Adipose tissue (tissue), 3 donors: ENCODE results near the gene TIGAR. TPM values are rescaled to one million over a fixed set of nuclear protein-coding genes. Genes with fewer than 3 reads are reported as not detected.

Experiments used
- H3K27ac ChIP-seq: one replicate; pipeline ENCODE4 v1.5.1; 2013; ENCODE audit warnings: low read depth, low read length
- WGBS, 3 donors: extraction: QIAGEN DNeasy Blood & Tissue Kit; methylation state at CpG; one replicate each; pipeline ENCODE4 v1.1.7; 2013; 5-methylcytosine and 5-hydroxymethylcytosine counted together
- polyA plus RNA-seq, 3 donors: library from polyadenylated mRNA; stranded (reverse); fragments of 200-250 nt; gene quantifications; one replicate each; pipeline ENCODE4 v1.2.3, GENCODE V29; 2013
- donor health status: healthy with polysubstance abuse.
- donor health status: Bipolar disorder and iron deficiency.
- donor health status: healthy.

TIGAR gene
- polyA plus RNA-seq, 3 donors: 0.98 to 5.3 (median 3.5) TPM

GRCh38 chr12:4395818-4396217, 74.8 kb downstream of the TIGAR start:
- 55 to 69% (median 69%) methylated on average over 2 of the region's 2 CpGs for WGBS, 3 donors

DNA sequence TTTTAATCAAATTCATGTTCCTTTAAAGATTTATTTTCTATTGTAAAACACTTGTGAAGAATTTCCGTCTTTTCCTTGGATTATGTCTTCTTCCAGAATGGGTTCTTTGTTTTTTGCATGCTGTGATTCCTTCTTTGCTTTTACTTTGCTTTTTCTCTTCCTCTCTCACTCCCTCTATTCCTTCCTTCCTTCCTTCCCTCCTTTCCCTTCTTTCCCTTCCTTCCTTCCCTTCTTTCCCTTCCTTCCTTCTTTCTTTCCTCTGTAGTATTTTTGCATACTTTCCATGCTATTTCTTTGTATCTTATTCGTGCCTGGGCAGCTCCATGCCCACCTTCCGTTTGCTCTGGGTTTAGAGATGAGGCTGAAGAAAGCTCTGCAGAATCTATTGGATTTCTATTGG, 80.1 kb downstream of the TIGAR start:
- WGBS, 3 donors: 71 to 85% (median 77%) methylated on average over 3 of the region's 3 CpGs

More at GRCh38 chr12:4395818-4396217, 74.8 kb downstream of the TIGAR start:
- no peak overlapping the region for H3K27ac ChIP-seq

DNA sequence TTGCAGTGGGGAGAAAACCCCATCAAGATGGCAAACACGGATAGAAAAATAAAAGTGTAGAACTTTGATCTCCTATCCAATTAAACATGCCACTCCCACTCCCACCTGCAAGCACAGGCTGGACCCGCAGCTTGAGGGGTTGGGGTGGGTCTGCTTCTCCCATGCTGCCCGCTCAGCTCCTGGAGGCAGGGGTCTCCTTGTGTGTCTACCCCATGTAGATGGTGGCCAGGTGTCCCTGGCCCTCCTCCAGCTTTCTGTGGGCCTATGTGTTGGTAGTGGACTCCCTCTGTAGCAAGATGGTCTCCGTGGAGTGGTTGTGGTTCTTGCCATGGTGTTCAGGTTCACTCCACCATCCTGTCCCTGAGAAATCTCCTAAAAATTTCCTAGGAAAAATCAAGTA, 82.0 kb downstream of the TIGAR start:
- 70 to 94% (median 85%) methylated on average over 4 of the region's 4 CpGs for WGBS, 3 donors

More for the DNA sequence above, 80.1 kb downstream of the TIGAR start:
- no peak overlapping the region for H3K27ac ChIP-seq

More for the DNA sequence above, 82.0 kb downstream of the TIGAR start:
- no peak overlapping the region for H3K27ac ChIP-seq

Other genes with a start within 250 kb of the TIGAR start
- gene CCND2, start 47.5 kb upstream of the TIGAR start, polyA plus RNA-seq: 10 to 100 TPM in 1 of 3 donors, 1 to 10 TPM in 2; 4.1 to 37.6 (median 7.9) TPM
- gene FGF23, start 58.5 kb downstream of the TIGAR start, polyA plus RNA-seq: not detected
- not detected for gene FGF6, start 124.6 kb downstream of the TIGAR start, polyA plus RNA-seq
- gene RAD51AP1, start 217.7 kb downstream of the TIGAR start, polyA plus RNA-seq: 1 to 10 TPM in 1 of 3 donors, under 1 TPM in 2; 0.51 to 1.1 (median 0.76) TPM
- gene DYRK4, start 241.0 kb downstream of the TIGAR start, polyA plus RNA-seq: 10 to 100 TPM; 21.1 to 53.1 (median 30.0) TPM